Measurements from ENCODE around the gene GPC6.

The GPC6 gene

GRCh38 chr13:93304868-93305613, 78.4 kb downstream of the GPC6 start:
- TF ChIP-seq CTCF (IDR thresholded peaks at IDR 0.05; ENCODE audit: low read depth, low read length, missing control alignments), result no peak
- in situ Hi-C loops (cut with HindIII; ENCODE audit: low sequenced_read_pairs), result no loop called here
- no peak overlapping the region for H3K4me3 ChIP-seq (ENCODE audit: low read depth, low read length)
- DNase-seq (ENCODE audit: low read depth), result no peak

GRCh38 chr13:93305886-93306285, 79.3 kb downstream of the GPC6 start:
- H3K4me3 ChIP-seq (ENCODE audit: low read depth, low read length), result no peak overlapping the region
- TF ChIP-seq CTCF (IDR thresholded peaks at IDR 0.05; ENCODE audit: low read depth, low read length, missing control alignments), result no peak
- in situ Hi-C loops (cut with HindIII; ENCODE audit: low sequenced_read_pairs), result no loop called here
- peak; percentile 11 for DNase-seq (ENCODE audit: low read depth)

- no peak overlapping the region for H3K4me3 ChIP-seq (ENCODE audit: low read depth, low read length)
- no peak for TF ChIP-seq CTCF (IDR thresholded peaks at IDR 0.05; ENCODE audit: low read depth, low read length, missing control alignments)
- in situ Hi-C loops (cut with HindIII; ENCODE audit: low sequenced_read_pairs), result no loop called here
- no peak for DNase-seq (ENCODE audit: low read depth)
Measured at GRCh38 chr13:93307136-93307535, 80.5 kb downstream of the GPC6 start.

GRCh38 chr13:93307651-93308050, 81.0 kb downstream of the GPC6 start:
- no peak for DNase-seq (ENCODE audit: low read depth)
- no peak for TF ChIP-seq CTCF (IDR thresholded peaks at IDR 0.05; ENCODE audit: low read depth, low read length, missing control alignments)
- no peak overlapping the region for H3K4me3 ChIP-seq (ENCODE audit: low read depth, low read length)
- in situ Hi-C loops (cut with HindIII; ENCODE audit: low sequenced_read_pairs), result no loop called here

- no peak for TF ChIP-seq CTCF (IDR thresholded peaks at IDR 0.05; ENCODE audit: low read depth, low read length, missing control alignments)
- DNase-seq (ENCODE audit: low read depth), result peak; percentile 57
- in situ Hi-C loops (cut with HindIII; ENCODE audit: low sequenced_read_pairs), result no loop called here
Measured at GRCh38 chr13:93309886-93310523, 83.4 kb downstream of the GPC6 start.

GRCh38 chr13:93316841-93317240, 90.2 kb downstream of the GPC6 start:
- H3K4me3 ChIP-seq (ENCODE audit: low read depth, low read length), result no peak overlapping the region
- no peak for TF ChIP-seq CTCF (IDR thresholded peaks at IDR 0.05; ENCODE audit: low read depth, low read length, missing control alignments)
- in situ Hi-C loops (cut with HindIII; ENCODE audit: low sequenced_read_pairs), result no loop called here
- no peak for DNase-seq (ENCODE audit: low read depth)

More at GRCh38 chr13:93309886-93310523, 83.4 kb downstream of the GPC6 start:
- no peak overlapping the region for H3K4me3 ChIP-seq (ENCODE audit: low read depth, low read length)
